HepG2 (cell line): Measurements from ENCODE around the gene ZCCHC9. TPM values are rescaled to one million over a fixed set of nuclear protein-coding genes. Genes with fewer than 3 reads are reported as not detected.

Experiments used
- CREB1 ChIP-seq, 2 experiments: fragments of 450-650 bp in 1 of 2; IDR thresholded peaks; 2 replicates each; pipeline ENCODE4 v1.6.1; 2016 to 2017; ENCODE audit warnings: control low read depth in 1 of 2, mild to moderate bottlenecking in 1 of 2, missing compliant biosample characterization in 1 of 2, missing genetic modification characterization in 1 of 2
- GLI4 ChIP-seq: sonication (generic); formaldehyde crosslinking; IDR thresholded peaks from 2 replicates; pipeline ENCODE4 v1.5.1; 2020; ENCODE audit warnings: missing genetic modification reagents, mild to moderate bottlenecking, moderate library complexity, borderline replicate concordance
- NFIC ChIP-seq: IDR thresholded peaks from 2 replicates; pipeline ENCODE4 v1.6.1; 2012; ENCODE audit warnings: mild to moderate bottlenecking, low read length, inconsistent platforms
- NFKB2 ChIP-seq: sonication (generic); formaldehyde crosslinking; IDR thresholded peaks from 2 replicates; pipeline ENCODE4 v1.4.0; 2020; ENCODE audit warnings: missing genetic modification reagents, borderline replicate concordance
- PLSCR1 ChIP-seq: sonication (generic); formaldehyde crosslinking; IDR thresholded peaks from 2 replicates; pipeline ENCODE4 v1.5.0; 2020; ENCODE audit warnings: missing genetic modification reagents, mild to moderate bottlenecking, borderline replicate concordance
- POLR2A ChIP-seq, 2 experiments: IDR thresholded peaks; 2 replicates each; pipeline ENCODE4 v1.6.1; 2011; ENCODE audit warnings: low read depth in 2 of 2, low read length in 2 of 2, mild to moderate bottlenecking in 1 of 2, moderate library complexity in 1 of 2; ENCODE audit not compliant: insufficient read depth in 1 of 2
- SNAPC2 ChIP-seq: sonication (generic); formaldehyde crosslinking; IDR thresholded peaks from 2 replicates; pipeline ENCODE4 v1.8.1; 2022; ENCODE audit warnings: mild to moderate bottlenecking, missing genetic modification reagents
- SRSF4 ChIP-seq: fragments of 200-400 bp; formaldehyde crosslinking; IDR thresholded peaks from one replicate; pipeline ENCODE4 v1.6.1; 2018; ENCODE audit warnings: mild to moderate bottlenecking, low read depth, low read length, moderate library complexity; ENCODE audit not compliant: poor library complexity, severe bottlenecking
- U2AF2 ChIP-seq: fragments of 200-400 bp; formaldehyde crosslinking; IDR thresholded peaks from 2 replicates; pipeline ENCODE4 v1.6.1; 2017; ENCODE audit warnings: low read depth, mild to moderate bottlenecking, low read length
- XBP1 ChIP-seq: sonication (generic); formaldehyde crosslinking; IDR thresholded peaks from 2 replicates; pipeline ENCODE4 v1.5.0; 2020; ENCODE audit warnings: missing genetic modification reagents
- YEATS4 ChIP-seq: sonication (generic); formaldehyde crosslinking; IDR thresholded peaks from 2 replicates; pipeline ENCODE4 v1.4.0; 2020; ENCODE audit warnings: missing genetic modification reagents, borderline replicate concordance
- ZBTB42 ChIP-seq: sonication (generic); formaldehyde crosslinking; IDR thresholded peaks from 2 replicates; pipeline ENCODE4 v1.5.0; 2020; ENCODE audit warnings: mild to moderate bottlenecking, missing genetic modification reagents
- ZNF275 ChIP-seq: sonication (generic); formaldehyde crosslinking; IDR thresholded peaks from 2 replicates; pipeline ENCODE4 v1.8.0; 2022; ENCODE audit warnings: missing genetic modification reagents, mild to moderate bottlenecking, inconsistent platforms, borderline replicate concordance
- ZNF558 ChIP-seq: sonication (generic); formaldehyde crosslinking; IDR thresholded peaks from 2 replicates; pipeline ENCODE4 v1.9.0; 2022; ENCODE audit warnings: mild to moderate bottlenecking, missing genetic modification reagents, borderline replicate concordance
- ZNF644 ChIP-seq: IDR thresholded peaks from 2 replicates; pipeline ENCODE4 v1.6.1; 2016; ENCODE audit warnings: low read depth
- ZNF878 ChIP-seq: sonication (generic); formaldehyde crosslinking; IDR thresholded peaks from 2 replicates; pipeline ENCODE4 v1.8.1; 2023; ENCODE audit warnings: mild to moderate bottlenecking, missing genetic modification reagents, moderate library complexity
- ZSCAN20 ChIP-seq: sonication (generic); formaldehyde crosslinking; IDR thresholded peaks from 2 replicates; pipeline ENCODE4 v1.4.0; 2020; ENCODE audit warnings: missing genetic modification reagents, mild to moderate bottlenecking, borderline replicate concordance
- polyA plus RNA-seq, 8 experiments: library from polyadenylated mRNA; depleted of rRNA in 3 of 8; stranded (reverse) in 7 of 8; unstranded in 1 of 8; fragments of >200 nt; fragmentation: Illumina TruSeq in 4 of 8; extraction: Trizol in 4 of 8; gene quantifications; 2 replicates each; pipeline versions ENCODE4 v1.2.1 to v1.2.3, GENCODE V29; 2011 to 2016; ENCODE audit warnings: low read depth in 4 of 8, missing spikeins in 1 of 8, mixed read lengths in 1 of 8; ENCODE audit not compliant: insufficient read depth in 1 of 8
- total RNA-seq, 5 experiments: library from RNA; depleted of rRNA; stranded (reverse); fragments of >200 nt; fragmentation: Illumina TruSeq; extraction: Trizol; gene quantifications; 2 replicates each; pipeline ENCODE4 v1.2.3, GENCODE V29; 2016; ENCODE audit warnings: low read depth in 1 of 5
- TF ChIP-seq, protein P1 (sequence below): sonication (generic); formaldehyde crosslinking; IDR thresholded peaks from 2 replicates; pipeline ENCODE4 v1.5.0; 2020; ENCODE audit warnings: missing genetic modification reagents, mild to moderate bottlenecking, borderline replicate concordance
- TF ChIP-seq, protein P2 (sequence below): sonication (generic); formaldehyde crosslinking; IDR thresholded peaks from 2 replicates; pipeline ENCODE4 v1.5.0; 2020; ENCODE audit warnings: missing genetic modification reagents

ZCCHC9 gene
- total and polyA plus RNA-seq, 2 of the 13 experiments (the other 11 are each of a cell fraction or from before 2014, with no cell fraction given) = 28.7 to 52.5 TPM

GRCh38 chr5:81301271-81302015 lies at the start of gene ZCCHC9 (continued):
- TF ChIP-seq, protein P1, sequence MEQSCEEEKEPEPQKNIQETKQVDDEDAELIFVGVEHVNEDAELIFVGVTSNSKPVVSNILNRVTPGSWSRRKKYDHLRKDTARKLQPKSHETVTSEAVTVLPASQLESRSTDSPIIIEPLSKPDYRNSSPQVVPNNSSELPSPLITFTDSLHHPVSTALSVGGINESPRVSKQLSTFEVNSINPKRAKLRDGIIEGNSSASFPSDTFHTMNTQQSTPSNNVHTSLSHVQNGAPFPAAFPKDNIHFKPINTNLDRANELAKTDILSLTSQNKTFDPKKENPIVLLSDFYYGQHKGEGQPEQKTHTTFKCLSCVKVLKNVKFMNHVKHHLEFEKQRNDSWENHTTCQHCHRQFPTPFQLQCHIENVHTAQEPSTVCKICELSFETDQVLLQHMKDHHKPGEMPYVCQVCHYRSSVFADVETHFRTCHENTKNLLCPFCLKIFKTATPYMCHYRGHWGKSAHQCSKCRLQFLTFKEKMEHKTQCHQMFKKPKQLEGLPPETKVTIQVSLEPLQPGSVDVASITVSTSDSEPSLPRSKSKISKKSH (CRISPR knock-in tag) = peak; percentile 73
- TF ChIP-seq ZNF878 (CRISPR knock-in tag) (peak; percentile 46; the same call in 1 of the 2 replicates), ZNF644 (CRISPR knock-in tag) (no peak), ZSCAN20 (0 out of 2 replicates have a peak, but pooled peaks have one; percentile 47), ZNF558 (CRISPR knock-in tag) (no peak), CREB1 (IDR thresholded peaks at IDR 0.05) (peak; percentile 98), CREB1 (CRISPR knock-in tag; IDR thresholded peaks at IDR 0.05) (peak; percentile 99), SRSF4 (no peak), SNAPC2 (CRISPR knock-in tag) (peak; percentile 23; the same call in 1 of the 2 replicates), NFKB2 (CRISPR knock-in tag) (peak; percentile 54; the same call in 1 of the 2 replicates), POLR2A (IDR thresholded peaks at IDR 0.05; ENCODE audit: insufficient read depth in 1 of 2, low read depth in 2 of 2, low read length in 2 of 2) (peak; percentile 94 to 97), ZBTB42 (CRISPR knock-in tag) (no peak), NFIC (no peak), U2AF2 (no peak), GLI4 (CRISPR knock-in tag) (0 out of 2 replicates have a peak, but pooled peaks have one; percentile 25), YEATS4 (CRISPR knock-in tag) (peak; percentile 88), ZNF275 (CRISPR knock-in tag) (no peak; the same call in 1 of the 2 replicates), XBP1 (no peak), PLSCR1 (no peak; the same call in 1 of the 2 replicates)
- TF ChIP-seq, protein P2, sequence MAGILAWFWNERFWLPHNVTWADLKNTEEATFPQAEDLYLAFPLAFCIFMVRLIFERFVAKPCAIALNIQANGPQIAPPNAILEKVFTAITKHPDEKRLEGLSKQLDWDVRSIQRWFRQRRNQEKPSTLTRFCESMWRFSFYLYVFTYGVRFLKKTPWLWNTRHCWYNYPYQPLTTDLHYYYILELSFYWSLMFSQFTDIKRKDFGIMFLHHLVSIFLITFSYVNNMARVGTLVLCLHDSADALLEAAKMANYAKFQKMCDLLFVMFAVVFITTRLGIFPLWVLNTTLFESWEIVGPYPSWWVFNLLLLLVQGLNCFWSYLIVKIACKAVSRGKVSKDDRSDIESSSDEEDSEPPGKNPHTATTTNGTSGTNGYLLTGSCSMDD = no peak
